Immature natural killer cell (primary cell): ENCODE results near the gene KCNIP4. TPM values are rescaled to one million over a fixed set of nuclear protein-coding genes. Genes with fewer than 3 reads are reported as not detected.

ENCODE experiments used
- DNase-seq, 3 donors: peaks; one replicate each; pipeline ENCODE4 v3.0.0; 2022; ENCODE audit warnings: mixed read lengths in 1 of 3
- H3K27ac Mint-ChIP-seq, 6 donors: one replicate each; pipeline ENCODE4 v1.8.0; 2020; ENCODE audit warnings: mixed read lengths in 6 of 6, mild to moderate bottlenecking in 5 of 6, inconsistent platforms in 4 of 6, moderate library complexity in 3 of 6
- H3K27me3 Mint-ChIP-seq, 3 donors: one replicate each; pipeline ENCODE4 v1.8.0; 2020 to 2021; ENCODE audit warnings: low read depth in 3 of 3, mild to moderate bottlenecking in 3 of 3, mixed read lengths in 3 of 3, moderate library complexity in 3 of 3, inconsistent platforms in 1 of 3
- H3K36me3 Mint-ChIP-seq, 3 donors: one replicate each; pipeline ENCODE4 v1.8.0; 2020; ENCODE audit warnings: mixed read lengths in 3 of 3, inconsistent platforms in 2 of 3, mild to moderate bottlenecking in 2 of 3
- H3K4me1 Mint-ChIP-seq, 2 donors: one replicate each; pipeline ENCODE4 v1.8.0; 2020; ENCODE audit warnings: inconsistent platforms in 2 of 2, mild to moderate bottlenecking in 2 of 2, mixed read lengths in 2 of 2, moderate library complexity in 1 of 2
- H3K4me3 Mint-ChIP-seq, 5 donors: one replicate each; pipeline ENCODE4 v1.8.0; 2020; ENCODE audit warnings: mild to moderate bottlenecking in 5 of 5, mixed read lengths in 5 of 5, inconsistent platforms in 3 of 5, moderate library complexity in 3 of 5
- H3K9me3 Mint-ChIP-seq, 6 donors: one replicate each; pipeline ENCODE4 v1.8.0; 2020; ENCODE audit warnings: mild to moderate bottlenecking in 6 of 6, mixed read lengths in 6 of 6, inconsistent platforms in 4 of 6, moderate library complexity in 3 of 6
- polyA plus RNA-seq, 3 donors: library from polyadenylated mRNA; unstranded; fragments of 300-500 nt; fragmentation: Illumina TruSeq; gene quantifications; one replicate each; pipeline ENCODE4 v1.2.3, GENCODE V29; 2021

KCNIP4 gene
- polyA plus RNA-seq, 3 donors from 2014 or later, result 0.10 TPM; not detected in 2

DNA sequence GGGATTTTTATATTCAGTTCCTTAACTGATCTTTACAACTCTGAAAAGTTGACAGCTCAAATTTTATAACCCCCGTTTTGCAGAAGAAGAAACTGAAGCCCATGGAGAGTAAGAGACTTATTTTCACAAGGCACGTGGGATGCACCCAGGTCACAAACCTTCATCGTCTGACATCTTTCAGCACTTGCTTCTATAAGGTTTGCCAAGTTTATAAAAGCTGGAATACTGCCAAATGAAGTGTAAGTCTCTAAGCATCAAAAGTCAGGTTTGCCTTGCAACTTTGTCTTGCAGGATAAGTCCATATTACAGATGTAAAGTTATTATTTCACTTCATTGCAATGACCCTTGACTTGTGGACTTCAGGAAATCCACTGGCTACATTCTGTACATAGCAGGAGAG lies 6.3 kb upstream of the KCNIP4 start:
- no peak overlapping the region for H3K27ac Mint-ChIP-seq
- peaks cover 0 to 2% (median 0%) of the 10 kb centered on the region in 3 donors for H3K27me3 Mint-ChIP-seq
- no peak for DNase-seq
- H3K4me3 Mint-ChIP-seq, result no peak overlapping the region
- H3K4me1 Mint-ChIP-seq, result no peaks in the 10 kb centered on the region
- peaks cover 0 to 24% (median 1%) of the 10 kb centered on the region in 6 donors for H3K9me3 Mint-ChIP-seq
- no peaks in the 10 kb centered on the region for H3K36me3 Mint-ChIP-seq

DNA sequence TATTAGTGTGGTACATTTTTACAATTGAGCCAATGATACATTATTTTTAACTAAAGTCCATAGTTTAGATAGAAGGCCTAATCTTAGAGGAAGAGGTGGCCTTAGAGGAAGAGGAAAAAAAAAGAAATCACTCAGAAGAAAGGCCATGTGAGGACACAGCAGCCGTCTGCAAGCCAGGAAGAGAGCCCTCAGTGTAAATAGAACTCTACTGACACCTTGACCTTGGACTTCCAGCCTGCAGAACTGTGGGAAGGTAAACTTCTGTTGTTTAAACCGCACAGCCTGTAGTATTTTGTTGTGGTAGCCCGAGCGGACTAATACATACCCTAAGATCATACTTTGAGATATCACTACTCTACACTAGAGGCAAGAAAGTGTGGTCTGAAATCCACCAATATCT lies 5.1 kb upstream of the KCNIP4 start:
- DNase-seq, result no peak
- Mint-ChIP-seq H3K36me3 (no peaks in the 10 kb centered on the region), H3K4me3 (no peak overlapping the region), H3K27me3 (peaks cover 0 to 2% (median 0%) of the 10 kb centered on the region in 3 donors), H3K4me1 (no peaks in the 10 kb centered on the region), H3K27ac (no peak overlapping the region), H3K9me3 (peaks cover 0 to 26% (median 1%) of the 10 kb centered on the region in 6 donors)

DNA sequence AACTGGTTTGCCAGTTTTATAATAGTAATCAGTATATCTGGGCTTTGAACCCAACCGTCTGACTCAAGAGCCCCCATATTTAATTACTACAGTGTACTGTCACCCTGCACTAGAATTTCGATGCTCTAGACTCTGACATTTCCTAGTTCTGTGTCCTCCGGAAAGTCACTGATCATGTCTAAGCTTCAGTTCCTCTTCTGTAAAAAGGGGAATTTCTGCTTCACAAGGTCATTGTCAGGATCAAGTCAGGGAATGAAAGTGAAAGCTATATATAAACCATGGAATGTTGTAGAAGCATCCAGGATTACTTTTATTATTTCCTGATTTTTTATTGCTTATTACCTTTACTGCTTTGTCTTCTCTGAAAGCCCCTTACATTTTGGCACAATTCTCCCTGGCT lies 4.0 kb upstream of the KCNIP4 start:
- Mint-ChIP-seq H3K36me3 (peaks cover 0 to 3% (median 0%) of the 10 kb centered on the region in 3 donors), H3K27ac (no peak overlapping the region), H3K9me3 (peaks cover 0 to 26% (median 4%) of the 10 kb centered on the region in 6 donors), H3K4me3 (no peak overlapping the region), H3K4me1 (no peaks in the 10 kb centered on the region), H3K27me3 (peaks cover 0 to 5% (median 0%) of the 10 kb centered on the region in 3 donors)
- DNase-seq, result no peak

DNA sequence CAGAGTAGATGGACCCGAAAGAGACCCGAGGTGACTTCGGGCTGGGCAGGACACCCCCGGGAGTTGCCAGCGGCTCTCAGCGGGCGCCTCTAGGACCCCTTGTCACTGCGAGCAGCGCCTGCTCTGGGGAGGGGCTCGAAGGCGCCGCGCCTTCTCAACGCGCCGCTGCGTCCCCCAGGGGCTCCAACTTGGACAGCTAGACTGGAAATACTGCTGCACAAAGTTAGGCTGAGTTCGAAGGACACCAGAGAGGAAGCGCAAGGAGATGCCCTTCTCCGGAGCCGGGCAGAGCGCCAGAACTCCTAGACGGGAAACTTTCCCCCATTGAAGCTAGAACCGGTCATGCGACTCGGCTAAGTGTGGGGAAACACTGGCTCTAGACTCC lies 493 bp upstream of the KCNIP4 start:
- Mint-ChIP-seq H3K4me1 (no peaks in the 10 kb centered on the region), H3K9me3 (peaks cover 0 to 27% (median 5%) of the 10 kb centered on the region in 6 donors), H3K27ac (no peak overlapping the region), H3K4me3 (no peak overlapping the region), H3K27me3 (peaks cover 0 to 8% (median 0%) of the 10 kb centered on the region in 3 donors), H3K36me3 (peaks cover 0 to 3% (median 0%) of the 10 kb centered on the region in 3 donors)
- DNase-seq, result no peak

DNA sequence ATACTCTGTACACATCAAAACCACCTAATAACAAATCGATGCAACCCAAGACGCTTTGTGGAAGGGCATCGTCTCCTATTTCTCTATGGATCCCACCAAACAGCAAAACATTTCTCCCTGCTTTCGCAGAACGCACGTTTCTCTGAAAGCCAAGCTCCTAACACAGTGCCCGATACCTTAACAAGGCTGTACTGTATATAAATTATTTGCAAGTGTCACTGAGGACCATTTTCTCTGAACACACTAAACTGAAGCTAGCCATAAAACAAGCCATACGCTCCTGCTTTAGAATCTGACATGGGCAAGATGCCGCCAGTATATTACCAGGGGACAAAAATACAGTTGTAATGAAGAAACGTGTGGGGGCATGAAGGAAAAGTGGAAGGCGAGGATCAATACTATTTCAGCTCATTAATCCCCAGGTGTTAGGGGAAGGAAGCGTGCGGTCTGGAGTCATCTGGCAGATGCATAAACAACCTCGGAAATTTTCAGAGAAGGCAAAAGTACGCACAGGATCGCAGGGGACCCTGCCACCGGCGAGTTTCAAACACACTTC lies 703 bp downstream of the KCNIP4 start:
- Mint-ChIP-seq H3K27ac (no peak overlapping the region), H3K4me1 (no peaks in the 10 kb centered on the region), H3K36me3 (peaks cover 0 to 3% (median 0%) of the 10 kb centered on the region in 3 donors), H3K4me3 (no peak overlapping the region), H3K9me3 (peaks cover 5 to 31% (median 6%) of the 10 kb centered on the region in 6 donors), H3K27me3 (peaks cover 0 to 8% (median 3%) of the 10 kb centered on the region in 3 donors)
- DNase-seq, result no peak

DNA sequence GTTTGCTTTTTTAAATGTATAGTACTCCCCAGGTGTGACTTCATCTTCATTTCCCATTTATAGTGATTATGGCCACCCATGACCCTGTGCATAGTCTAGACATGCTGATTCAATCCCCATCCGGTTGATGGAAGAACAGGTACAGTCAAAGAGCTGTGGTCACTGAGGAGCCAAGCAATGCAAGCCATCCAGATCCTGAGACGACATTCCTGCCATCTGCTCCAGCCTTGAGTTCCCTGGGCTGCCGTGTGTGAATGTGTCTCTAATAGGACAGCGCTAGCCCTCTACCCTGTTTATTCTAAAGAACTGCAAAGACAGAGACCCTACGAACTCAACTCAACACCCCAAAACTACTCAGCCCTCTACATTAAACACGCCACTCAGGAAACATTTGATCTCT lies 1.7 kb downstream of the KCNIP4 start:
- no peak overlapping the region for H3K27ac Mint-ChIP-seq
- H3K4me3 Mint-ChIP-seq, result no peak overlapping the region
- no peaks in the 10 kb centered on the region for H3K4me1 Mint-ChIP-seq
- peaks cover 0 to 8% (median 3%) of the 10 kb centered on the region in 3 donors for H3K27me3 Mint-ChIP-seq
- H3K36me3 Mint-ChIP-seq, result peaks cover 0 to 3% (median 0%) of the 10 kb centered on the region in 3 donors
- DNase-seq, result no peak
- peaks cover 5 to 31% (median 6%) of the 10 kb centered on the region in 6 donors for H3K9me3 Mint-ChIP-seq

DNA sequence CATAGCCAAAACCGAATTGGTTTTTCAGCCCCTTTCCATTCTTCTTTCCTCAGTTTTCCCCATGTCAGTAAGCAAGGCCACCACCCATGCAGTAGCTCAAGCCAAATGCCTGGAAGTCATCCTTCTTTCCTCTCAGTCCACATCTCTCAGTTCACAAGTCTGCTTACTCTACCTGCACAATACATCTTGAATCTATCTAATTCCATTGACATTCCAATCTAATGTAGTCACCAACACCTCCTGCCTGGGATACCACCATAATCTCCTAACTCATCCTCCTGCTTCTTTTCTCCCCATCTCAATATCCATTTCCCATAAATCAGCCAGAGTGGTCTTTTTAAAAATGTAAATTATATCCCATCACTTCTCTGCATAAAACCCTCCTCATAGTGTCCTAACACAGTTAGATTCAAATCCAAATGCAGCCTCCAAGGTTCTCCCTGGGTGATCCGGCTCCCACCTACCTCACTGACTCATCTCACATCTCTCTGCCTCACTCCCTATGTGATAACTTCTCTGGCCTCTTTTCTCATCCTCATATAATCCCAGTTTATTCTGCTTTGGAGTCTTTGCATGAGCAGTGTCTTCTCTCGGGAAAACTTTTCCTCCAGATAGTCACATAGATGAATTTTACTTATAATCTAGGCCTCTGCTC lies 26.9 kb downstream of the KCNIP4 start:
- Mint-ChIP-seq H3K27me3 (peaks cover 0 to 2% (median 0%) of the 10 kb centered on the region in 3 donors), H3K9me3 (peaks cover 0 to 6% (median 4%) of the 10 kb centered on the region in 6 donors), H3K4me1 (no peaks in the 10 kb centered on the region), H3K27ac (no peak overlapping the region), H3K36me3 (no peaks in the 10 kb centered on the region), H3K4me3 (no peak overlapping the region)
- DNase-seq, result no peak

DNA sequence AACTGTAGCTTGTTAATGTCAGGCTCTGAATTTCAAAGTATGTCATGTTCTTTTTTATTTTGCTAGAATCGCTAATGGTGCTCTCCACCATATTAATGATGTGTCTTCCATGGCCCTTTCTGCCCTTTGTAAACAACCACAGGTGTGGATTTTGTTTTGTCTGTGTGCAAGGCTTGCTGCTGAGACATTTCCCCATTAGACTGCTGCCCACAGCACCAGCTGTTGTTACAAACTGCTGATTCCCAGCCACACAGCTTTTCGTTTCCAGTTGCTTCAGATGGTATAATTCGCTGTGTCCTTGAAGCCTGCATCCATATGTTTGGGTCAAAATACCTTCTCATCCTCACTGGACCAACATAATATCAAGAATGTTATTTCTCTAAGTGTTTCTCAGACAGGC lies 32.8 kb downstream of the KCNIP4 start:
- Mint-ChIP-seq H3K4me1 (no peaks in the 10 kb centered on the region), H3K36me3 (no peaks in the 10 kb centered on the region), H3K27ac (no peak overlapping the region), H3K27me3 (no peaks in the 10 kb centered on the region), H3K4me3 (no peak overlapping the region), H3K9me3 (peaks cover 0 to 12% (median 8%) of the 10 kb centered on the region in 6 donors)
- no peak for DNase-seq

DNA sequence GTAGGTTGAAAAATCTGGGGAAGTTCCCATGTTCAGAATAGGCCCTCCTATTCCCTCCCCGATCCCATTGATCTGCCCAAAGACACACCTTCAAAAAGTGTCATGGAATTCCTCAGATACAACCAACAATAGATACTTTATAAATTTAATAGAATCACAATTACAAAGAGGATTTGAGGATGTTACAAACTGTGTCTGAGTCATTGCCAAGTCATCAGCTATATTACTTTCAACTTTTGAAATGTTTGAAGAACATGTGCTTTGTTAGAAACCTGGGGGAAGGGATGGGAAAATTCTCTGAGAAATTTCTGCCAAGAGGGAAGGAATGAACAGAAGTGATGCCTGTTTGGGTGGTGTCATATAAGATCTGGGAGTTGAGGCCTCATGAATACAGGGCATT lies 46.7 kb downstream of the KCNIP4 start:
- H3K27me3 Mint-ChIP-seq, result no peaks in the 10 kb centered on the region
- H3K9me3 Mint-ChIP-seq, result peaks cover 6 to 32% (median 12%) of the 10 kb centered on the region in 6 donors
- H3K4me3 Mint-ChIP-seq, result no peak overlapping the region
- no peak overlapping the region for H3K27ac Mint-ChIP-seq
- no peaks in the 10 kb centered on the region for H3K4me1 Mint-ChIP-seq
- H3K36me3 Mint-ChIP-seq, result no peaks in the 10 kb centered on the region
- no peak for DNase-seq

DNA sequence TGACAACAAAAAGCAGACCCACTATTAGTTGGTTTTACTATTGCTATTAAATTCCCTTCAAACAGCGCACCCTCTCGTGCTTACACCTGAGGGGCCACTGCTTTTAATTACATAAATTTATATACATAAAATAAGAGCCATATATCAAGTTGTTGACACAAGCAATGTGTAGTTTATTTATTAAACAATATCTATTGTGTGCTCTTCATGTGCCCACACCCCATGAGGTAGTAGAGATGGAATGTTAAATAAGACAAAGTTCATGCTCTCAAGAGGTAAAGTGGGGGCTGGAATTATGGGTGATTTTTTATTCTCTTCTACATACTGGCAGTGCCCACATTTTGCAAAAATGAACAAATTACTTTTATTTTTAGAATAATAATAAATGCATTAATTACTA lies 47.3 kb downstream of the KCNIP4 start:
- no peaks in the 10 kb centered on the region for H3K36me3 Mint-ChIP-seq
- no peak for DNase-seq
- no peaks in the 10 kb centered on the region for H3K4me1 Mint-ChIP-seq
- no peak overlapping the region for H3K27ac Mint-ChIP-seq
- no peak overlapping the region for H3K4me3 Mint-ChIP-seq
- no peaks in the 10 kb centered on the region for H3K27me3 Mint-ChIP-seq
- peaks cover 6 to 27% (median 12%) of the 10 kb centered on the region in 6 donors for H3K9me3 Mint-ChIP-seq

DNA sequence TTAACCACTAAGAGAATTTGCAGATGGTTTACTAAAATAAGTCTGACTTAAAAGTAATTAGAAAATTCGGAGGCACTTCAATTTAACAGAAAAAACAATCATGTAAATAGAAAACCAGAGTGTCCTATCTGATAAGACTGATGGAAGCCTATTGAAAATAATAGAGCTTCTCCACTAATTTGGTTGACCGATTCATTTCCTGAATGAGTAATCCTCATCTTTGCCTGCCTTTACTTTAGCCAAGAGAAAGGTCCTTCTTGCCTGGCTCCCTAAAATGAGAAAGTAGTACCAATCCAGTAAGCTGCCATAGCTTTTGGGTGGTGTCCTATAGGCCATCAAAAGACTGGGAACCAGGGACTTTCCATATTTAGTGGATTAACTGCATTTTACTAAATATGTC lies 48.4 kb downstream of the KCNIP4 start:
- H3K36me3 Mint-ChIP-seq, result no peaks in the 10 kb centered on the region
- H3K4me1 Mint-ChIP-seq, result no peaks in the 10 kb centered on the region
- H3K9me3 Mint-ChIP-seq, result peaks cover 6 to 29% (median 12%) of the 10 kb centered on the region in 6 donors
- no peak overlapping the region for H3K27ac Mint-ChIP-seq
- no peak overlapping the region for H3K4me3 Mint-ChIP-seq
- DNase-seq, result no peak
- H3K27me3 Mint-ChIP-seq, result no peaks in the 10 kb centered on the region

DNA sequence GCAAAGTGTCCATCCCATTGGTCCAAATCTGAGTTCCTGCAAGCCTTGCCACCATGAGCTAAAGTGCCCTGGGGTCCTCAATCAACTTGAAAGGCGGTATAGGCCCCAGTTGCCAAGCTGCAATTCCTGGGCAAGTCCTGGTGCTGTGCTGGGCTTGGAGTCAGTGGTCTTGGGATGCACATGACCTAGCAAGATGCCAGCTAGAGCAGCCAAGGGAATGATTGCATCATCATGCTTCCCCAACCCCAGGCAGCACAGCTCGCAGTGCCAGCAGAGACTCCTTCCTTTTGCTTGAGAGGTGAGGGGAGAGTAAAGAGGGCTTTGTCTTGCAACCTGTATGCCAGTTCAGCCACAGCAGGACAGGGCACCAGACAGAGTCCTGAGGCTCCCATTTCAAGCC lies 50.5 kb downstream of the KCNIP4 start:
- Mint-ChIP-seq H3K36me3 (no peaks in the 10 kb centered on the region), H3K27me3 (no peaks in the 10 kb centered on the region), H3K27ac (no peak overlapping the region), H3K9me3 (peaks cover 9 to 34% (median 16%) of the 10 kb centered on the region in 6 donors), H3K4me3 (no peak overlapping the region), H3K4me1 (no peaks in the 10 kb centered on the region)
- DNase-seq, result no peak

DNA sequence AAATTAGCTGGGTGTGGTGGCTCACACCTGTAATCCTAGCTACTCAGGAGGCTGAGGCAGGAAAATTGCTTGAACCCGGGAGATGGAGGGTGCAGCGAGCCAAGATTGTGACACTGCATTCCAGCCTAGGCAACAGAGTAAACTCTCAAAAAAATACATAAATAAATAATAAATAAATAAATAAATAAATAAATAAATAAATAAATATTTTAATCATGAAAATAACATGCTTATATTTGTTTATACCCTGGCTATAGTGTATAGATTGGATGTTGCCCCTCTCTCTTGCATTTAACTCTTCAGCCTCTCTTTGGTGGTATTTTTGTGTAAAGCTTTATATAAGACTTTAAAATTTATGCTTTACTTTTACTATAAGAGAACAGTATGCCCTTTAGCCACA lies 51.8 kb downstream of the KCNIP4 start:
- H3K27me3 Mint-ChIP-seq, result peaks cover 0 to 2% (median 0%) of the 10 kb centered on the region in 3 donors
- H3K4me1 Mint-ChIP-seq, result no peaks in the 10 kb centered on the region
- no peak overlapping the region for H3K27ac Mint-ChIP-seq
- DNase-seq, result no peak
- peaks cover 6 to 34% (median 16%) of the 10 kb centered on the region in 6 donors for H3K9me3 Mint-ChIP-seq
- no peaks in the 10 kb centered on the region for H3K36me3 Mint-ChIP-seq
- H3K4me3 Mint-ChIP-seq, result no peak overlapping the region

DNA sequence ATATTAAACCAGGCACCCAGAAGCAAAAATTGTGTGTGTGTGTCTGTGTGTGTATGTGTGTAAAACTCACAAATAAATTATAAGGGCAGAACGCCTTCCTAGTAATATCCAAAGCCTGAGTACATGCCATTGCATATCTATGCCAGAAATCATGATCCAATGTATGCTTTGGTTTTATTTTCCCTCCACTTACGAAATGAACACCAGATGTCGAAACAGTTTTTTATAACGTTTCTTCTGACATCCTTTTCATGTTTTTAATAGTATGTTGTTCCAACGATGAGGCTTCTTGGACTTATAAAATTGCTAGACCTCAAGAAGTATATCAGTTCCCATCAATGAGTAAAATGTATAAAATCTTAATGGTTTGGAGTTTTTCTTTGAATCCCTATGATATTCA lies 55.4 kb downstream of the KCNIP4 start:
- Mint-ChIP-seq H3K4me1 (no peaks in the 10 kb centered on the region), H3K27me3 (peaks cover 0 to 2% (median 0%) of the 10 kb centered on the region in 3 donors), H3K9me3 (peaks cover 8 to 27% (median 12%) of the 10 kb centered on the region in 6 donors), H3K4me3 (no peak overlapping the region), H3K27ac (no peak overlapping the region), H3K36me3 (no peaks in the 10 kb centered on the region)
- DNase-seq, result no peak
